Tibial nerve (tissue), 4 donors: ENCODE results near the gene IFITM5.
"Not testable (repeated sequence)": the region's sequence is repeated elsewhere in the genome, so short reads cannot be mapped to it uniquely, and the experiment has no call there.

Experiments
- EP300 ChIP-seq, 2 donors: sonication (generic); formaldehyde crosslinking; IDR thresholded peaks; one replicate each; pipeline ENCODE4 v1.6.1; 2017; ENCODE audit warnings: antibody characterized with exemption in 2 of 2, mild to moderate bottlenecking in 1 of 2
- POLR2A ChIP-seq, 2 donors: fragments of 450-650 bp; IDR thresholded peaks; one replicate each; pipeline ENCODE4 v1.6.1; 2017; ENCODE audit warnings: antibody characterized with exemption in 2 of 2, mild to moderate bottlenecking in 2 of 2, moderate library complexity in 2 of 2
- TF ChIP-seq, protein P1 (sequence below), 5 experiments: fragments of 200-600 bp in 3 of 5; fragments of 450-650 bp in 2 of 5; sonication (generic) in 3 of 5; IDR thresholded peaks; one replicate each; pipeline ENCODE4 v1.5.1; 2016 to 2019; ENCODE audit warnings: antibody characterized with exemption in 5 of 5, mild to moderate bottlenecking in 3 of 5, moderate library complexity in 2 of 5

DNA sequence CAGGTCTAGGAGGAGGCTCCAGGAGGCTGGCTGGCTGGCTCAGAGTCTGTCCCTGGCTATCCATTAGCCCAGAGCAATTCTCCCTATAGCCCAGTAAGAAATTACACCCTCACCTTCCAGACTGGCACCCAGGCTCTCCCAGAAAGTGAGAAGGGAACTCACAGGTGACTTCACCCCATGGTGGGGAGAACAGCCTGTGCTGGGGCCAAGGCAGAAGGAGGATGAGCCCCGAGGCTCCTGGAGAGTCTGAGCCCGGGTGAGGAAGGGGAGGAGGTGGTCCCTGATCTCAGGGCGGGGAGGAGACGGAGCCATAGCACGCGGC, 15.2 kb upstream of the IFITM5 start:
- TF ChIP-seq, protein P1, sequence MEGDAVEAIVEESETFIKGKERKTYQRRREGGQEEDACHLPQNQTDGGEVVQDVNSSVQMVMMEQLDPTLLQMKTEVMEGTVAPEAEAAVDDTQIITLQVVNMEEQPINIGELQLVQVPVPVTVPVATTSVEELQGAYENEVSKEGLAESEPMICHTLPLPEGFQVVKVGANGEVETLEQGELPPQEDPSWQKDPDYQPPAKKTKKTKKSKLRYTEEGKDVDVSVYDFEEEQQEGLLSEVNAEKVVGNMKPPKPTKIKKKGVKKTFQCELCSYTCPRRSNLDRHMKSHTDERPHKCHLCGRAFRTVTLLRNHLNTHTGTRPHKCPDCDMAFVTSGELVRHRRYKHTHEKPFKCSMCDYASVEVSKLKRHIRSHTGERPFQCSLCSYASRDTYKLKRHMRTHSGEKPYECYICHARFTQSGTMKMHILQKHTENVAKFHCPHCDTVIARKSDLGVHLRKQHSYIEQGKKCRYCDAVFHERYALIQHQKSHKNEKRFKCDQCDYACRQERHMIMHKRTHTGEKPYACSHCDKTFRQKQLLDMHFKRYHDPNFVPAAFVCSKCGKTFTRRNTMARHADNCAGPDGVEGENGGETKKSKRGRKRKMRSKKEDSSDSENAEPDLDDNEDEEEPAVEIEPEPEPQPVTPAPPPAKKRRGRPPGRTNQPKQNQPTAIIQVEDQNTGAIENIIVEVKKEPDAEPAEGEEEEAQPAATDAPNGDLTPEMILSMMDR (IDR thresholded peaks at IDR 0.05) = not testable (repeated sequence)
- not testable (repeated sequence) for TF ChIP-seq POLR2A, EP300 (IDR thresholded peaks at IDR 0.05)
